Left lung (tissue), 10 donors: ENCODE measurements around the gene MYMX. TPM values are rescaled to one million over a fixed set of nuclear protein-coding genes. Genes with fewer than 3 reads are reported as not detected.
A peak's percentile ranks its signal among the peaks of the same experiment; 100 is the strongest.

Experiments
- ATAC-seq: fragments of 200-7000 bp; cut with Tn5 transposase; one replicate; pipeline ENCODE4 v1.9.1; 2020; ENCODE audit warnings: moderate library complexity
- DNase-seq, 4 donors: peaks; one replicate each; pipeline ENCODE4 v3.0.0-alpha.2; 2013 to 2020
- H3K27ac ChIP-seq, 2 donors: fragments of 200-600 bp; sonication (generic) in 1 of 2; one replicate each; pipeline versions ENCODE4 v1.5.0 to v1.8.0; 2020 to 2021
- H3K27me3 ChIP-seq, 2 donors: fragments of 200-600 bp; sonication (generic) in 1 of 2; one replicate each; pipeline versions ENCODE4 v1.5.0 to v1.8.0; 2020 to 2021
- H3K36me3 ChIP-seq, 2 donors: fragments of 200-600 bp; sonication (generic) in 1 of 2; one replicate each; pipeline versions ENCODE4 v1.5.0 to v1.8.0; 2020 to 2021
- H3K4me1 ChIP-seq, 2 donors: fragments of 200-600 bp; one replicate each; pipeline ENCODE4 v1.8.0; 2021
- H3K4me3 ChIP-seq, 2 donors: fragments of 200-600 bp; sonication (generic) in 1 of 2; one replicate each; pipeline versions ENCODE4 v1.5.0 to v1.8.0; 2020 to 2021; ENCODE audit warnings: mild to moderate bottlenecking in 1 of 2
- H3K9me3 ChIP-seq, 2 donors: fragments of 200-600 bp; sonication (generic) in 1 of 2; one replicate each; pipeline versions ENCODE4 v1.5.0 to v1.8.0; 2020 to 2021
- CTCF ChIP-seq, 2 donors: fragments of 200-600 bp; sonication (generic) in 1 of 2; IDR thresholded peaks; one replicate each; pipeline versions ENCODE4 v1.5.0 to v1.8.0; 2021; ENCODE audit warnings: antibody characterized with exemption in 2 of 2
- intact Hi-C, 2 donors: fragments of 100-400 bp; cut with DNase I; formaldehyde crosslinking; loops; one replicate each; pipeline versions ENCODE4 v1.11.2 to v1.14.2; 2022
- polyA plus RNA-seq, 6 donors: library from polyadenylated mRNA; unstranded; fragments of 120-200 nt; gene quantifications; one replicate each; pipeline ENCODE4 v1.2.1, GENCODE V29; 2013; ENCODE audit not compliant: insufficient read length in 6 of 6
- total RNA-seq, 2 donors: library from RNA; stranded (reverse); fragmentation: NEBNext Ultra II Directional; extraction: Animal tissue kit (Norgen Biotek cat#: 25700); gene quantifications; one replicate each; pipeline ENCODE4 v1.2.1, GENCODE V29; 2021
- donor health status: DM: no; HTN: yes; CAD: no.
- donor health status: DM: no; HTN: no; CAD: no.

The MYMX gene
- total and polyA plus RNA-seq, 8 donors, result 0.21 to 0.79 (median 0.33) TPM; not detected in 2

- intact Hi-C loops, result no loop called here
- TF ChIP-seq CTCF (IDR thresholded peaks at IDR 0.05), result no peak
Observed at GRCh38 chr6:44245391-44245911, 28.7 kb downstream of the MYMX start.

GRCh38 chr6:44245912-44246662 is 29.4 kb downstream of the MYMX start:
- H3K27me3 ChIP-seq, result no peaks in the 10 kb centered on the region
- intact Hi-C loops, result no loop called here
- DNase-seq, result peak; percentile 85 to 97 (median 92)
- no peaks in the 10 kb centered on the region for H3K9me3 ChIP-seq
- peak; percentile 84 for ATAC-seq
- peaks cover 5 to 29% of the 10 kb centered on the region in 2 donors for H3K36me3 ChIP-seq
- peak overlapping the region; percentile 95 to 99 for H3K27ac ChIP-seq
- TF ChIP-seq CTCF (IDR thresholded peaks at IDR 0.05), result no peak
- peaks cover 16 to 44% of the 10 kb centered on the region in 2 donors for H3K4me1 ChIP-seq
- peak overlapping the region; percentile 64 to 88 for H3K4me3 ChIP-seq

More at GRCh38 chr6:44245391-44245911, 28.7 kb downstream of the MYMX start:
- no peak for ATAC-seq
- Histone ChIP-seq H3K36me3 (peaks cover 1 to 23% of the 10 kb centered on the region in 2 donors), H3K27me3 (no peaks in the 10 kb centered on the region), H3K4me3 (peak overlapping the region; percentile 64 to 88), H3K9me3 (no peaks in the 10 kb centered on the region), H3K27ac (peak overlapping the region; percentile 95 to 99), H3K4me1 (peaks cover 16 to 38% of the 10 kb centered on the region in 2 donors)
- DNase-seq, result no peak

DNA sequence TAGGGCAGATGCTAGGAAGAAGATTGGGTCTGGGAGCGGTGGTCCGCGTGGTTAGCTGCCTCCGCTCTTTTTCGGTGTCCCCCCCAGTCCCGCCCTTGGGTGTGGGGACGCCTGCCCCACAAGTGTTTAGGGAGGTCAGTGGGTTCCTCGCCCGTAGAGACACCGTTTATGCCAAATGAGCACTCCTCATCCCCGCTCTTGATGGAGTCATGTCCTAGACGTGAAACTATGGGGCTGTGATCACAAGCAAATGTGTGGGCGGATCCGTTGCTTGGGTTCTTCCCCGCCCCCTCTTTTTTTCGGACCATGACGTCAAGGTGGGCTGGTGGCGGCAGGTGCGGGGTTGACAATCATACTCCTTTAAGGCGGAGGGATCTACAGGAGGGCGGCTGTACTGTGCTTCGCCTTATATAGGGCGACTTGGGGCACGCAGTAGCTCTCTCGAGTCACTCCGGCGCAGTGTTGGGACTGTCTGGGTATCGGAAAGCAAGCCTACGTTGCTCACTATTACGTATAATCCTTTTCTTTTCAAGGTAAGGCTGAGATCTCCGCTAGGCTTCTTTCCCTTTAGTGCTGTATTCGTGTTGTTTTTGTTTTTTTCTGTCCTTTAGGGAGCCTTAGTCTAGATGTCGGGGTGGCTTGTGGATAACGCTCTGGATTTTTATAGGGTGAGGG is 30.1 kb downstream of the MYMX start, which contains the start of gene HSP90AB1:
Gene HSP90AB1, plus strand, starts transcription at position 439 of the 675 bp plus-strand sequence. CDS start 1,529 bp downstream, outside the sequence.
- peaks cover 5 to 37% of the 10 kb centered on the region in 2 donors for H3K36me3 ChIP-seq
- no peaks in the 10 kb centered on the region for H3K9me3 ChIP-seq
- TF ChIP-seq CTCF (IDR thresholded peaks at IDR 0.05), result no peak
- peak within 1 kb of the TSS; percentile 64 to 88 for H3K4me3 ChIP-seq
- DNase-seq (peak; percentile 92 to 96 (median 94)), ATAC-seq (peak; percentile 84)
- H3K27me3 ChIP-seq, result no peaks in the 10 kb centered on the region
- peak within 1 kb of the TSS; percentile 95 to 99 for H3K27ac ChIP-seq
- peaks cover 16 to 51% of the 10 kb centered on the region in 2 donors for H3K4me1 ChIP-seq
- intact Hi-C loops, result no loop called here

DNA sequence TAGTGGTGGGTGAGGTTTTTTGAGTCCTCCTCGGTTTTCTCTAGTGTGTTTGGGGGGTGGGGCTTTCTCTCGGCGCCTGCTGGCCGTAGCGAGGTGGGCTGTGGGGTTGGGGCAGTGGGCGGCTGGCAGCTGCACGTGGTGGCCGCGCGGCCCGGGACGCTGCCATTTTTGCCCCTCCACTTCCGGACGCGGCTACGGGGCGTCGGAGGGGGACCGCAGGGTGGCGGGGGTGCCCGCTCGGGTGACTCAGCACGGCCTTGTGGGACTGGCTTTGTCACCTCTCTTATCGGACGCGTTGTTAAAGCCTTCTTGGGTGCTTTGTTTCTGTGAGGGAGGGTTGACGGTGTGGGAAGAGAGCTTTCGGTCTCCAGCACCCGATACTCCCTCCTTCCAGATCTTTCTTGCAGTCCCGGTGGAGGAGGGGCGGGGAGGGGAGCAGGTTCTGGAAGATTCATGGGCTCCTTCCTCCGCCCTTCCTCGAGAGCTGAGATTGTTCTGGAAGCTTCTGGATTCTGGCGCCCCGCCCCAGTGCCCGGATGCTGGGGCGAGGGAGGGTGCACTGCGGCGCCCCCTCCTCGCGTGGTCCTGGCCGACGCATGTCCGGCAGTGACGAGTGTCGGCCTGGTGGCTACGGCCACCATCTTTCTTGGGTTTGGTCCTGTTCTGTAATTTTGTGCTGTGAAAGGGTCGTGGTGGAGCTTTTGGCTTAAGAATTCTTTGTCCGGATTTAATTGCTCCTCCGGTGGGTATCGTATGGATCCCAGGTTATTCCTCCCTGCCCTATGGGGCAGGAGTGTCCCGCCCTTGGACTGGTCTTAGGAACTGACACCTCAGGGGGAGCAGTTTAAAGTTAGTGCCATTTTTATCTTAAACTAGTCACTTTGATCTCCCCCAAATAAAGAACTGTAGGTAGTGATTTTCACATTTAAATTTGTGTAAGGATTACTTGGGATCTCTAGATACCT is 30.9 kb downstream of the MYMX start:
- peak; percentile 56 to 92 (median 78) for DNase-seq
- intact Hi-C loops, result no loop called here
- Histone ChIP-seq H3K36me3 (peaks cover 5 to 45% of the 10 kb centered on the region in 2 donors), H3K27ac (peak overlapping the region; percentile 95 to 99), H3K4me1 (peaks cover 16 to 59% of the 10 kb centered on the region in 2 donors), H3K27me3 (no peaks in the 10 kb centered on the region), H3K4me3 (peak overlapping the region; percentile 64 to 88), H3K9me3 (no peaks in the 10 kb centered on the region)
- no peak for TF ChIP-seq CTCF (IDR thresholded peaks at IDR 0.05)
- ATAC-seq, result peak; percentile 40
